Stimulated activated naive CD4-positive, alpha-beta T cell (primary cell): Measurements from ENCODE around the gene CA5A.
"Not testable (repeated sequence)": the region's sequence is repeated elsewhere in the genome, so short reads cannot be mapped to it uniquely, and the experiment has no call there.

Experiments
- DNase-seq, 6 experiments: peaks; one replicate each; lab custom pipeline; 2025; lab: John Stamatoyannopoulos, UW

Gene CA5A

DNA sequence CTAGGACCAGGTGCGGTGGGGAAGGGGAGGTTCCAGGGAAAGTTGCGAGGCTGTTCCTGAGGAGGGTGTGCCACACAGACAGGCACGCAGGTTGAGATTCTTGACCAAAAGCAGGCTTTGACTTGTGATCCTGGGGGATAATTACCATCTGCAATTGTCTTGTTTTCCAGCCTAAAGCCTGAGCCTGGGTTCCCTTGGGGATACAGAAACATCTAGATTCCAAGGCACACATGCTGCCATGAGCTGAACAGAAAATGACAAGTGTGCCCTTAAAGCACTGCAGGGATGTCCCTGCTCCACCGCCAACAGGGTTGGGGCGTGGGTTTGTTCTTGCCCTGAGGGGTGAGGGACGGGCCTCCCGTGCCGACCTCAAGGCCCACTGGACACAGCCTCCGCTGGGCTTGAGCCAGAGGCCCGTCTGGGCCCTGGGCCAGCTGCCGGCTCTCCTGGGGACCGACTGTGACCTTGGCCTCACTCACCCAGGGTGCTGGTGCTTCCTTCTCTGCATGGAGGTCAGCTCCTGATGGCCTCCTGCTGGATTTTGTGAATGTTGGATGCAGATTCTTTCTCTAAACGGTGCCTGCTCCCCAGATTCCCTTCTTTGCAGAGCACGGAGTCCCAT lies 14.0 kb downstream of the CA5A start:
- no peak for DNase-seq

DNA sequence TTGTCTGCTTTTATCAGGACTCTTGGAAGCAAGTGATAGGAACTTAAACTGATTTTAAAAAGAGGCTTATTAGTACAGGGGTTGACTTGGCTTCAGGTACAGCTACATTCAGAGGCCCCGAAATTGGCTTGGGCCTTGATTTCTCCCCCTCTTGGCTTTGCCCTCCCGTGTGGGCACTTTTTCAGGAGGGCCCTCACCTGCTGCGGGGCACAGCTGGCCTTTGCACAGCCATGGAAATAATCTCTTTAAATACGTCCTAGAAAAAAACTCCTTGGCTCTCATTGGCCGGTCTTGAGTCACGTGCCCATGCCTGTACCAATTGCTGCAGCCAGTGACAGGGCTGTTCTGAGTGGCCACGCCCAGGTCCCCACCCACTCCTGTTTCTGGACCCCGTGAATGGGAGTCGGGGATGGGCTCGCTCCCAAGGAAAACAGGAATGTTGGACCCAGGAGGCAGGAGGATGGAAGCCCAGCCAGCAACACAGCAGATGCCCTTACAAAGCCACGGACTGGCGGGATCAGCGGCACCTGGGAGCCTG lies 15.0 kb downstream of the CA5A start:
- no peak for DNase-seq

DNA sequence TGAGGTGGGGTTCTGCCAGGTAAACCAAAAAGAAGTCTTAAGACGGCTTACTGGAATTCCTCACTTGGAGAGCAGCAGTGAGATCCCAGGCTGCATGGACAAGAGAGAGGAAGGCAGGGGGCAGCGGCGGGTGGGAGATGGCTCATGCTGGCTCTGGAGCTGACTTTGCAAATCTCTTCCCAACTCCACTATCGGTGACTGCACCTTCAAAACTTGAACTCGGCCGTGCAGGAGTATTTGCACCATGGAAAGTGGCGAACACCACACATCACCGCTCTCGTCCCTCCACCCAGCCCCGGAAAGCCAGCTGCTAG lies 16.7 kb downstream of the CA5A start:
- DNase-seq: no peak

DNA sequence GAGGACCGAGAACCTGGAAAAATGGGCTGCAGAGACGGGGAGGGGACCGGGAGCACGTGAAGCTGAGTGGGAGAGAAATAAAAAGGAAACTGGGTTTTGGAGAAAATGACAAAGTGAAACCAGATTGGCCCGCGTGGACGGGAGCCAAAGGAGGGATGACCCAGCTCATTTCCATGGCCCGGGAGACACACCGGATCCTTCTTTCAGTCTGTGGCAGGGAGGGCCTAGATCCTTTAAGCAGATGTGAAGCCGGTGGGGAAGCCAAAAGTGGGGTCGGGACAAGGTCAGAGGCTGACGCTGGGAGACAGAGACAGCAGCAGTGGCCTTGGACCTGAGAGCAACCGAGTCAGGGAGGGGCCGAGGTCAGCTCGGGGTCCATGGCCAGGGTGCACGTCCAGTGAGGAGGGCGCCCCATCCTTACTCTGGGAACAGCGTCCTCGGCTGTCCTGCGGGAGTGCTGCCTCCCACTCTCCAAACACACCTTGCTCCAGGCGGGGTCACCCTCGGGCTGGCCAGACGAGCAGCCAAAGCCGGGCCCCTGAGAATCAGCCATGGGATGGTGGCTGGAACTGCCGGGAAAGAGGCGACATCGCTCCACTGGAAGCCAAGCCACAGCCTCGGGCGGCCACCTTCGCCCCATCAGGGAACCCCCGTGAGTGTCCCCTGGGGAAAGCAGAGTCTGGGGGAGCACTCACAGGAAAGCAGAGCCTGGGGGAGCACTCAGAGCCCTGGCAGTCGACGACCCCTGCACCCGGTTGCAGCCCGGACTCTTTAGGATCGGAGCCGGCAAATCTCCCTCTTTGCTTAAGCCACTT lies 17.3 kb downstream of the CA5A start:
- no peak for DNase-seq

DNA sequence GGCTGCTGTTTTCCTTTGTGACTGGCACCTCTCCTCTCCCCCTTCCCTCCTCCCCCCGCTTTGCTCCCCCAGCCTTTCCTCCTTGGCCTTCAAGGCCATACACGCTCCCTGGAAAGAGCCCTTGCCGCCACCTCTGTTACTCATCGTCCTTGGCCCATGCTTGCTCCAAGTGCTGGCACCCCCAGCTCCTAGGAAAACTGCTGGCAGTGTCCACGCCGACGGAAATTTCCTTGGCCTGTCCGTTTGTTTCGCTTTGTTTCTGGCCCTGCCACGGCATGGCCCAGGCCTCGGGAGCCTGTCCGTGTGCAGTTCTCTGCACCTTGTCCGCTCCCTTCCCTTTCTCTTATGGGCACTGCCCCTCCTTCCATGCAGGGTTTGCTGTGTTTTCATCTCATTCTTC lies 18.0 kb downstream of the CA5A start:
- DNase-seq: no peak

DNA sequence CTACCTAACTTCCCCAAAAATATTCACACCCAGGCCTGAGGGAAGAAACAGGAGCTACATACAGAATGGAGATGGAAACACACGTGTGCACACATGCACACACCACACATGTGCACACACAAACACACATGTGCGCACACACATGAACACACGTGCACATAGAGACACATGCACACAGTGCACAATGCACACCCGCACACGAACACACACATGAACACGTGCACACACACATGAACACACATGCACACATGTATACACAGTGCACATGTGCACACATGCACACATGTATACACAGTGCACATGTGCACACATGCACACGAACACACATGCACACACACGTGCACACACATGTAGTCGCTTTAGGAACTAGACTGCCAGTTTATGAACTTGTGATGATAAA lies 18.8 kb downstream of the CA5A start:
- DNase-seq: no peak

DNA sequence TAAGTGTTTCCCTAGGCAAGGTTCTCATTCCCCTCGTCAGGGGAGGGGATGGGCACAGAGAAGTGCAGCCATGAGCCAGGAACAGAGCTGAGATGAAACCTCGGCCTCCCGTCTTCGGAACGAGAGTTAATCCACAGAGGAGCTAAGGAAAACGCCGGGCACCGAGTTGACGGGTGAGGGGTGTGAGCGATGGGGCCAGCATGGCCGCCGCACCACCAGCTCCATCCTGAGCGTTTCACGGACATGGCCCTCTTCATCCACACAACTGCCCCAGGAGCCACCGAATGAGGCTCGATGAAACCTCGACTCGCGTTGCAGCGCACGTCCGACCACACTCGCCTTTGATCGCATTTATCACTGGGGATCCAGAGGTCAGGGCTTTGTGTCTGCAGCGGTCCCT lies 21.5 kb downstream of the CA5A start:
- no peak for DNase-seq

DNA sequence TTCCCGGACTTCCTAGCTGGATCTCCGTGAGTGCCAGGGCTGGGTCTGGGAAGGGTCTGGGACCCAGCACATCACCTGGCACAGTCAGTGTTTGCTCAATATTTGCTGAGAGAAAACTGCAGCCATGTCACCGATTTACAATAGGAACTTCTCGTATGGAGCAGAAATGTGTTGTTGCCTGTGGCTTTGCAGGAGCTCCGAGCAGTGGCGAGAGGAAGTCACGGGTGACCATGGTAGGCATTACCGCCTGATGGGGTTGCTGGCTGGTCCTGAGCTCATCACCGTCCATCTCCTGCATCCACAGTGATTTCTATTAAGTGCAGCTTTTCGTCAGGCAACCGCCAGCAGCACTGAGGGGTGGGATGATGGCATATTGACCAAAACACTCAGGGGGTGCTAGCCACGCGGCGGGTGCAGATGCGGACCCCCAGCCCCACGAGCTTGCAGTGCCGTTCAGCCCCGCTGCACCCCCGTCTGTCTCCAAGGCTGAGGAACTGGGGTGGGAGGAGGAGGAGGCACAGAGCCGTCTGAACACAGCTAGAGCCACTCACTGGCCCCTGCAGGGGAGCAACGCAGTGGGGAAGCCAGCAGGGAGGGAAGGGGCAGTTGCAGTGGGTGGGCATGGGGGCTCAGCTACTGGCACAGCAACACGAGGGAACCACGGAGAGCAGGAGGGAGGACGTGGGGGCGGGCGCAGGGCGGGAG lies 22.2 kb downstream of the CA5A start:
- not testable (repeated sequence) for DNase-seq

DNA sequence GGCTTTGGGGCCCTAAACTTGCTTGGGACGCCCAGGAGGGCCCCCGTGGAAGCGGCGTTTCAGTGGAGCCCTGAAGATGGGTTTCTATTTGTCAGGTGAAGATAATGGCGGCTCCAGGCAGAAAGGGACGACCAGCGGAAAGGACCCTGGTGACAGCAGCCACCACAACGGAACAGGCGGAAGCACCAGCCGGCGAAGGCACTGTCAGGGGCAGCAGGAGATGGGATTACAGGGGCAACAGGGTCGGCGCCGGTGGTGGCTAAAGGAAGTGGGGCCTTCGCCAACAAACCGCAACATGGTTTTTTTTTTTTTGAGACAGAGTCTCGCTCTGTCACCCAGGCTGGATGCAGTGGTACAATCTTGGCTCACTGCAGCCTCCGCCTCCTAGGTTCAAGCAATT lies 23.6 kb downstream of the CA5A start:
- not testable (repeated sequence) for DNase-seq

DNA sequence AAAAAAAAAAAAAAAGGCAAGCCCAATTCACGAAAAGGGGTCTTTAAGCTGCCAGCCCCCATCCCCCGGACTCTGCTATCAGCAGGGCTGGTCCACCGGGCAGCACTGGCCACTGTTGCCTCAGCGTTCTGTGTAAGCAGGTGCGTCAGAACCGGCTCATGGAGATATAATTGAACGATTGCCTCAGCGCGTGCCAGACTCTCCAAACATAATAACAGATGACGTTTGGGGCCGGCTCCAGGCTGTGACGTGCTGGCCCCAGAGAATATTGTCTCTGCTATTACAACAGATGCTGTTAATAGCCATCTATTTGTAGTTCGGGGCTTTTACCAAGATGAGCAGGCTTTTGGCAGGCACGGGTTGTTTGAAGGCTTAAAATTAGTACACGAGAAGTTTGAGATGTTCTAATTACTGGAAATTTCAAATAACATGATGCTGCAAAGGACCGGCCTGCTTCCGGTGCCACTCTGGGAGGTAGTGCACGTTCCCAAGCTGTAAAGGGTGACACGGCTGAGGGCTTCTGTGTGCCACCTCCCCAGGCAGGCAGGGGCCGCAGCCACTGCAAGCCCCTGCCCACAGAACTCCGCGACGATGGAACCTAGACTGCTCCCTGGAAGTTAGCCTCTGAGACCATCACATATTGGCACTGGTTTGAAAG lies 25.1 kb downstream of the CA5A start:
- not testable (repeated sequence) for DNase-seq

DNA sequence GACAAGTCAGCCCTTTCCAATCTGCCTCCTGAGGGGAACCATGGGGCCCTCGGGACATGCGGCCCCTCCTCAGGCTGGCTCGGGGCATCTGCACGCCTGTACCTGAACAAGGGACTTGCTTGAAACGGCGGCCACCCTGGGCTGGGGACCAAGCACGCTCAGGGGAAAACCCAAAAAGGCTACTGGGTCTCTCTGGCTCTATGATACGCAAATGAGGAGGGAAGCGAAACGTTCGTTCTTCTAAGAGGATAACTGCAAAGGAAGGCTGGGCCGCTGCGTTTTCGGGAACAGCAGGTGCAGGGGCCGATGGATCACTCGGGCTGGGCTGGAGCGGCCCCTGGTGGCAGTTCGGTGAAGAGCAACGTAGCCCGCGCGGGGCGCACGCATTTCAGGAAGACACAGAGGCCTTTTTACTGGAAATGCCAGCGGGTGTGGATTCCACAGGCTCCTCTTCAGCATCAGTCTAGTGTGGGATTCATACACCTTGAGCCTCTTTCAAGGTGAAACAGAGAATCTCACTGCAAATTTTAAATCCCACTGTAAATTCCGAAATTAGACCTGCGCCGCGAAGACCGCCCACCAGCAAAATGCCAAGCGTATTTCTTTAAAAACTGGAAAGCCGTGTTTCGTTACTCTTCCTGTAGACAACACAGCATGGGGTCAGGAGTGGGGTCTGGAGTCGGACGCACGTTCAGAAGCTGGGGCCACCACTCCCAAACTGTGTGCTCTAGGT lies 27.0 kb downstream of the CA5A start:
- peak; percentile 59 to 80 (median 70) for DNase-seq

DNA sequence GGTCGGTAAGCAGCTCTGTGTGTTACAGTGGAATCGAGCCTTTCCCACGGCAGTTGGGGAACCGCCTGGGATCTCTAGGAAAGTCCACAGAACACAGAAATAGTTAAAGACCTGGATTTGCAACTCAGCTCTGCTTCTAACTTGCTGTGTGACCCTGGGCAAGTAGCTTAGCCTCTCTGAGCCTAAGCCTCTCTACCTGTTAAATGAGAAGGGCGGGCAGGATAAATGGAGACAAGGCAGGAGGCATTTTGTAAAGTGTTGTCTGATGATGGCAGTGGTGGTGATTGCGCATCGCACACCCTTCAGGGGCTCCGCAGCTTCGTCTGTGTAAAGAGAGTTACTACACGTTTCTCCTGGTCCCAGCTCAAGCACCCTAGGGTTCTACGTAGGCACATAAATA lies 28.2 kb downstream of the CA5A start:
- DNase-seq: not testable (repeated sequence)

DNA sequence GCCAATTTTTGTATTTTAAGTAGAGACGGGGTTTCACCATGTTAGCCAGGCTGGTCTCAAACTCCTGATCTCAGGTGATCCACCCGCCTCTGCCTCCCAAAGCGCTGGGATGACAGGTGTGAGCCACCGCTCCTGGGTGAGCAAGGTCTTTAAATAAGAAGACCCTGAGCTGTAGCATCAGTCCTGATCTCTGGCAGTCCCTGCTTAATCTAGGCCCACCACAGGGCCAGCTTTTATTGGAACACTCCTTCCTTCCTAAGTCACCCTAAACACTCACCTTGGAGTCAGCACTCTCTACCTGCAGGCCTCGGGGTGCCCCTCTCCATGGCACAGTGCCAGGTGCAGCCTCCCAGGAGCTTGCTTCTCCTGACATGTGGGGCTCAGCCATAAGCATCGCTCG lies 30.8 kb downstream of the CA5A start:
- not testable (repeated sequence) for DNase-seq

DNA sequence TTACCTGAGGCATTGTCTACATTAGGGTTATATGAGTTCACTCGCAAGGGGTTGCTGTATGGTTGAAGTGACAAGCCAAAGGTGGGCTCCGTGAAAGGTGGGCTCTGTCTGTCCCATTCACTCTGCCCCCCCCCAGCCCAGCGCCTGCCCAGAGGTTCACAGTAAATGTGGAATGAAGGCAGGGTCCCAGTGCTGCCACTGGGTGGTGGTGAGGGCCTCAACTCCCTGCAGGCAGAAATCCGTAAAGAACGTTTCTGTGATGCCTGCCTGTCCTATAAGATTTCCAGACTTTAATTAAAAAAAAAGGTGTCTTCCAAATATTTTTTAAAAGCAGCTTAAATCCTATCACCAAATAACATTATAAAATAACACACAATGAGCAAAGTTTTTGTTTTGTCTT lies 31.4 kb downstream of the CA5A start:
- DNase-seq: not testable (repeated sequence)

DNA sequence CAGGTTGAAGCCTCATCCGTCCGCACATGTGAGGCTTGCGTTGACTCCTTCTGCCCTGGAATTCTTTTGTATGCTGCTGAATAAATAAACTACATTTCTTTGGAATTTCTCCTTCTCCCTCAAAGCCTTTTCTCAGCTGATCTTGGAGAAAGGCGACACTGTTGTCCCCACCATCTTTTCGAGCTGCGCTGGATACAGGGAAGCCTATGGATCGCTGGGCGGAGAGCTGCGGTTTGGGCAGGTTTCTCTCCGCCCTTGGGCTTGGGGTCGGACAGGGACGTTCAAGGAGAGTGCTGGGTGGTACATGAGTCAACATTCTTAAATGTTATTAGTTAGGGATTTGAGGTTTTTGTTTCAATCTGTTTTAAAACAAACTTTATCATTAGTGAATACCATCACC lies 35.8 kb downstream of the CA5A start:
- not testable (repeated sequence) for DNase-seq

DNA sequence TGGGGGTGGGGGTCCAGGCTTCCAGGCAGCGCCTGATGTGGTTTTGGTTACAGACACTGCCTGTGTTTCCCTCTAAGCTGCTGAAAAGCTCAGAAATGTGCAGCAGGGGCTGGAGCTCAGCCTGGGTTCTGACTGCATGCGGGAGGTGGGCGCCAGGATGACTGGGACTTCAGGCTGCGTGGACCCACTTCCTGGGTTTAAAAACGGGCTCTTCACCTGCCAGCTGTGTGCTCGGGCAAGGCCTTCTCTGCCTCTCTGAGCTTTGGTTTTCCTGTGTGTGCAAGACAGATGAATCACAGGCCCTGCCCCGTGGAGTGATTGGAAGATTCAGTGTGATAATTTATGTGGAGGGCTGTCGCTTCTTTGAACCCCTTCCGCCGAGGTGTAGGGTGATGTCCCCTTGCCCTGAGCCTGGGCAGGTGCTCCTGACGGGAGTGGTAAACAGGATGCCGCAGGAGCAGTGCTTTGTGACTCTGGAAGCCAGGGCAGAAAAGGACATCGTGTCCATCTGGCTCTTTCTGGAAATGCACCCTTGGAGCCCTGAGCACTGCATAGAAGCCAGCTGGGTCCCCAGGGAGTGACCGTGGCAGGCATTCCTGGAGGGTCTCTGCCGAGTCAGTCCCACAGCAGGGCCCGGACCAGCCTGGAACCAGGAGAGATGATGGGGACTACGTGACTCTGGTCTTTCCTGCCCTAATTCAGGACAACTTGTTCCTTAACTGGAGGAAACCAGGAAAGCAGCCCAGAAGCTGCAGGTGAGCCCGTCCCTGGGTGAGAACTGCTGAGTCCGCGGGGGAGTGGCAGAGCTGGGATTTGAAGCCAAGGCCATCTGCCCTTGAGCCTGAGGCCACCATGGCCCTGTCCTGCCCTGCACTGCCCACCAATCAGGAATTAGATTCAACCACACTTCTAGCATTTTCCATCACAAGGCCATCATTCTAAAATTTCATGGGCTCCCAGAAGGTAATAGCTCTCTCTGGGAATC lies 38.5 kb downstream of the CA5A start:
- peak in 3 of 6 experiments; percentile 9 to 27 (median 23) for DNase-seq

DNA sequence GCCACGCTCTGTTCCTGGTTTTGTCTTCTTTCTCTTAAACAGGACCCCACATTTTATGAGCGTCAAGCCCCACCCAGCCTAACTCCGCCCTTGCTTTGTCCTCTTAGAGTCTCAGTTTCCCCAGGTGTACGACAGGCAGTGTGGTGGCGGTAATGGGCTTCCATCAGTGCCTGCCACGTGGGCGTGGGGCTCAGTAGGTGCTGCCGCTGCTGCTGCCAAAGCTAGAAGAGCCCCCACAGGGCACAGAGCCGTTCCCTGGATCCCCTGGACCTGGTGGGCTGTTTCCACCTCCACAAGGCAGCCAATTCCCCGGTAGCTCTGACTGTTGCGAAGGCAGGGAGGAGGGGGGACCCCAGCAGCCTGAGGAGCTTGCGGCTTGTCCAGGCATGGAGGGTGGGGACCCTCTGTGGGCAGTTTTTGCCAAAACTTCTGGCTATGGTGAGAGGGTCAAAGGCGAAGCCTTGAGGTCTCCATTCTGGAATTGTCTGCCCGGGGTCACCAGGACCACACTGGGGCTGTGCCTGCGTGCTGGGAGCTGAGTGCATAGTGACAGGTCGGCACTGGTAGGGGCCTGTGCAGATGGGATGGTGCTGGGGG lies 39.3 kb downstream of the CA5A start:
- not testable (repeated sequence) for DNase-seq

DNA sequence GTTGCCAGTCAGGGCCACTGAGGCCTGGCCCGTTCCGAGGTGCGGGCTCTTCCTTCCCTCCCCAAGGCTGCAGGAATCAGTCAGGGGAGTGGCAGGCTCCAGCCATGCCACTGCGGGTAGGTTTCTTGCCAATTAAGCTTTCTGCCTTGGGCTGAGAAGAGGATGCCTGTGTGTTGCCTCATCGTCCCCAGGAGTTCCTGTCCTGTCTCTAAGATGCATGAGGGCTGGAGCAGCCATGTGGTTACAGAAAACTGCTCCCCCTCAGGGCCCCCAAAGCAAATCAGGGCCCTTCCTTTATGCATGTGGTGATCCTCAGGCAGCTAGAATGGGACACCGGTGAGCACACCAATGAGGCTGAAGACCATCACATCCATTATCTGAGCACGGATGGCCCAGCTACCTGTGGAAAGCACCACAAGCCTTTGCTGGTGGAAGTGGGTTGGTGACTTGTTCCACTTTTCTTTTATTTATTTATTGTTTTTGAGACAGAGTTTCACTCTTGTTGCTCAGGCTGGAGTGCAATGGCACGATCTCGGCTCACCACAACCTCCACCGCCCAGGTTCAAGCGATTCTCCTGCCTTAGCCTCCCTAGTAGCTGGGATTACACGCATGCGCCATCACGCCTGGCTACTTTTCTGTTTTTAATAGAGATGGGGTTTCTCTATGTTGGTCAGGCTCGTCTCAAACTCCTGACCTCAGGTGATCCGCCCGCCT lies 40.0 kb downstream of the CA5A start:
- DNase-seq: not testable (repeated sequence)

DNA sequence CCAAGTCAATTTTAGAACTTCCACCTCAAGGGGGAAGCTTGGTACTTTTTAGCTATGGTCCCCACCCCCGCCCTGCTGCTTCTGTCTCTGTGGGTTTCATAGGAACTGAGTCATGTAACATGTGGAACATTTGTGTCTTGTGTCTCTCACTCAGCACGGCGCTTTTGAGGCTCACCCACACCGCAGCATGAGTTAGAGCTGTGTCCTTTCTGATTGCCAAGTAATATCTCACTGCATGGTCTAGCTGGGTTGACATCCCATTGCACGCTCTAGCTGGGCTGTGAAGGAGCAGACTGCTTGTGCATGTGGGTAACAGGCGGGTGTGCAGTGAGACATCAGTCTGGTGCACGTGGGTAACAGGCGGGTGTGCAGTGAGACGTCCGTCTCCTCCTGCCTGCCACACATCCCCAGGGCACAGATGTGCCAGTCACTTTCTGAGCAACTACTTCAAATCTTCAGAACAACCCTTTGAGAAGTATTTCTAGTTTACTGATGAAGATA lies 40.6 kb downstream of the CA5A start:
- peak in 2 of 6 experiments; percentile 9 to 12 for DNase-seq
